ENCODE results near the gene SPRED2. TPM values are rescaled to one million over a fixed set of nuclear protein-coding genes. Genes with fewer than 3 reads are reported as not detected.

SPRED2 gene
- total RNA-seq, 1 experiment from 2014 or later = 10.4 TPM

DNA sequence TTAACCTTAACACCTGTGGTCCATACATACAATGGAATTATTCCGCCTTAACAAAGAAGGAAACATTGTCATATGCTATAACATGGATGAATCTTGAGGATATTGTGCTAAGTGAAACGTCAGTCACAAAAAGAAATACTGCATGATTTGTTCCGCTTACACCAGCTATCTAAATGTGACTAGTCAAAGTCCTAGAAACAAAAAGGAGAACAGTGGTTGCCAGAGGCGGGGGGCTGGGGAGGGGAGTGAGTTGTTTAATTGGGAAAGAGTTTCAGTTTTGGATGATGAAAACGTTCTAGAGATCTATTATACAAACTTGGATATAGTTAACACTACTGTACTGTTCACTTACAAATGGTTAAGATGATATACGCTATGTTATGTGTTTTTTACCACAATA lies 72.0 kb downstream of the SPRED2 start:
- no peak for DNase-seq (ENCODE audit: low read depth, low spot score)
- in situ Hi-C loops (cut with HindIII; ENCODE audit: low pct_unique_long_range_greater_than_20kb, low sequenced_read_pairs) = no loop called here

DNA sequence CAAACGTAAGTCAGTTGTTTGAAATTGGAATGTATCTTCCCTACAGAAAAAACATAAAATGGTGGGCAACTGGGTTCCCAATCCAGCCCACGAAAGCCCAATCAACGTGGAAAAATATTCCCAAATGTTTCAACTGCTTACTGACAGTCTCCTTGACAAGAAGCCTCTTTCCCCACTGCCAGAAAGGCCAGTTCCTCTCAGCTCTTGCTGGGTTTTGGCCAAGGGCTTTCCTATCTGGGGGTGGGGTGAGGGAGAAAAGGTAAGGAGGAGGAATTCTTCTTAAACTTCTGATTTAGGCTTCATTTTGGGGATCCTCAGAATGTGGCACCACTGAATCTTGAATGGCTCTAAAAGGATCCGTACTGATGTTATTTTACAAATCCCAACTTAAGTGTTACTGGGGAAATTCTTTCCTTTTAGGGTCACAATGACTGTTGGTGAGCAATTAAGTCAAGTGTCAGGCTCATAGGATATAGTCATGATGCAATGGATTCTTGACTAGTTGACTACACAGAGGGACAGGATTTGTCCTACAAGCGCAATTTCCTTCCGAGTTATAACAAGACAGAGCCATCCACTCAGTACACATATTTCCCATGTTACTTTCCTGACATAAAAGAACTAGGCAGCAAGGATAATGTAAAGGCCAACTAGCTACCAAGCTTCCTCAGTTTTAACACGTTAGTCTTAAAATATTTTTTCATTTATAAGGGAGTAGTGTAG lies 73.6 kb downstream of the SPRED2 start:
- no peak for DNase-seq (ENCODE audit: low read depth, low spot score)
- in situ Hi-C loops (cut with HindIII; ENCODE audit: low pct_unique_long_range_greater_than_20kb, low sequenced_read_pairs) = no loop called here

DNA sequence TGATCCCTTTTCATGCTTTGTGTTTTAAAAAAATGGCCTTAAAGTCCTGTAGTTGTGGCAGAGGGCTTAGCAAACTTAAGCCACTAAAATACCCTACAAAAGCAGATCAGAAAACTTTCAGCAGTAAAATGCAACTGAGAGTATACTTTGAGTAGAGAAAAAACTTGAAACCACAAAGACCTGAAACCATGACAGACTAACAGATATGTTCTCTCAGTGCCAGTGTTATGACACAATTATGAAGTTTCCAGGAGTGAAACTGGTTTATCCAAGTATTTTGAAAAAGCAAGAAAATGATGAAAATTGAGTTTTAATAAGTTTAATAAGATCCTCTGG lies 74.5 kb downstream of the SPRED2 start:
- in situ Hi-C loops (cut with HindIII; ENCODE audit: low pct_unique_long_range_greater_than_20kb, low sequenced_read_pairs) = no loop called here
- DNase-seq (ENCODE audit: low read depth, low spot score) = no peak

- in situ Hi-C loops (cut with HindIII; ENCODE audit: low pct_unique_long_range_greater_than_20kb, low sequenced_read_pairs) = no loop called here
- DNase-seq (ENCODE audit: low read depth, low spot score) = no peak
Measured at GRCh38 chr2:65357095-65357958, 75.1 kb downstream of the SPRED2 start.

- in situ Hi-C loops (cut with HindIII; ENCODE audit: low pct_unique_long_range_greater_than_20kb, low sequenced_read_pairs) = no loop called here
- no peak for DNase-seq (ENCODE audit: low read depth, low spot score)
Measured at GRCh38 chr2:65355186-65355831, 77.1 kb downstream of the SPRED2 start.

GRCh38 chr2:65354773-65355172 lies 77.6 kb downstream of the SPRED2 start:
- in situ Hi-C loops (cut with HindIII; ENCODE audit: low pct_unique_long_range_greater_than_20kb, low sequenced_read_pairs) = no loop called here
- no peak for DNase-seq (ENCODE audit: low read depth, low spot score)

- in situ Hi-C loops (cut with HindIII; ENCODE audit: low pct_unique_long_range_greater_than_20kb, low sequenced_read_pairs) = no loop called here
- no peak for DNase-seq (ENCODE audit: low read depth, low spot score)
Measured at GRCh38 chr2:65353927-65354326, 78.5 kb downstream of the SPRED2 start.

DNA sequence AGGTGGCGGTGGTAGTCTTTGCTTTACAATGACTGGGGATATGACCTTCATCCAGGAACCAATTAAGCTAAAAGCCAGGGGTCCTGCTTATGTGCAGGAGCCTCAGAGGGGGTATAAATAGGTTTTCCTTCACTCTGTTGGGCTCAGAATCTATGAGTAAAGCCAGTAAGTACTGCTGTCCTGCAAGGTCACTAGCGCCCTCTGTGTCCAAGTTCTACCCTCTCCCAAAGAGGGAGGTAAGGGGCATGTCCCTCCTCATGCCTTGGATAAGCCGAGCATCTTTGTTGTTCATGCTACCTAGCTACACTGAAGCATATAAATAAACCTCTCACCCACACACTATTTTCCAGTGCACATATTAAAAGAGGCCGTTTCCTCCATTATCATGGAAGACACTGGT lies 79.4 kb downstream of the SPRED2 start:
- peak; percentile 35 for DNase-seq (ENCODE audit: low read depth, low spot score)
- in situ Hi-C loops (cut with HindIII; ENCODE audit: low pct_unique_long_range_greater_than_20kb, low sequenced_read_pairs) = no loop called here

DNA sequence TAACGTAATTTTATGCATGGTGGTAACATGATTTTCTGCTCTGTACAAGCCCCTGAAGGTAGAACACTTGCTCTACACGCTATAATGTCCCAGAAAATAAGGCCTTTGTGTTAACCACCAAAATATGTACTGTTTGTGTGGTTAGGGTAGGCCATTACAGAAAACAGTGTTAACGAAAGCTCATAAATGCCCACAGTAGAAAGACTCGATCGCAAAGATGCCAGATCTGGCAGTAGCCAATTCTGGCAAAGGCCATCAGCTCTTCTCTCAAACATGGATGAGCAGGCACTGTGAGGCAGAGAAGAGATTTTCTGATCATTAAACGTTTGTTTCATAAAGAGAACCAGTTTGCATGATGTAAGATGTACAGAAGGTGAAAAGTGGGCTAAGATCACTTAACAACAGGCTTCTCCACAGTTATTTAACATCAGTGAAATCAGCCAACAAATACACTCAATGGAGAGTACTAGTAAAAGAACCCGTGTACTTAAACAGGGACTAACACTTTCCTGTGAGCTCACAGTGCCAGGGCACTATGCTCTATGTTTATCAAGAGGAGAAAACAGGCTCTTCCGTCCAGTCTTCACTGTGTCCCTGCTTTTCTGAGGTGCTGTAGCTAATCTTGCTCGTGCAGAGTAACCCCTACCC lies 80.3 kb downstream of the SPRED2 start:
- in situ Hi-C loops (cut with HindIII; ENCODE audit: low pct_unique_long_range_greater_than_20kb, low sequenced_read_pairs) = no loop called here
- DNase-seq (ENCODE audit: low read depth, low spot score) = no peak

- no peak for DNase-seq (ENCODE audit: low read depth, low spot score)
- in situ Hi-C loops (cut with HindIII; ENCODE audit: low pct_unique_long_range_greater_than_20kb, low sequenced_read_pairs) = no loop called here
Measured at GRCh38 chr2:65351234-65351947, 81.0 kb downstream of the SPRED2 start.

DNA sequence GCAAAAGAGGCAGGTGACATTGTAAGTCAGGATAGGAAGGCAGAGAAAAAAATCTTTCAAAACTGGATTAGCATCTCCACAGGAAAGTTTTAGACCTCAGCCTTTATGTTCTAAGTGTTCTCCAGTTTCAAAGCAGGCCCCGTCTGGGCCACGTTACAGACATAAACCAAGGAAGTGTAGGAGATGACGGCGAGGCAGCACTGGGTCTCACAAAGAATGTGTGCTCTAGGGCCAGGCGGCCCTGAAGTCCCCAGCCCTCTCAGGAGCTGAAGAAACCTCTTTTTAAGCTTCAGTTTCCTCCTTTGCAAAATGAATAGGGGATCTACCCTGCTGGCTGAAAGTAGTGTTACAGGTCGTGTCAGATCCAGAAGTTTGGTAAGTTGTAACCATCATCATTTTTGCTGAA lies 81.7 kb downstream of the SPRED2 start:
- peak; percentile 43 for DNase-seq (ENCODE audit: low read depth, low spot score)

GRCh38 chr2:65349863-65350262 lies 82.5 kb downstream of the SPRED2 start:
- no peak for DNase-seq (ENCODE audit: low read depth, low spot score)
- in situ Hi-C loops (cut with HindIII; ENCODE audit: low pct_unique_long_range_greater_than_20kb, low sequenced_read_pairs) = no loop called here

More for the DNA sequence above, 81.7 kb downstream of the SPRED2 start:
- in situ Hi-C loops (cut with HindIII; ENCODE audit: low pct_unique_long_range_greater_than_20kb, low sequenced_read_pairs) = no loop called here

DNA sequence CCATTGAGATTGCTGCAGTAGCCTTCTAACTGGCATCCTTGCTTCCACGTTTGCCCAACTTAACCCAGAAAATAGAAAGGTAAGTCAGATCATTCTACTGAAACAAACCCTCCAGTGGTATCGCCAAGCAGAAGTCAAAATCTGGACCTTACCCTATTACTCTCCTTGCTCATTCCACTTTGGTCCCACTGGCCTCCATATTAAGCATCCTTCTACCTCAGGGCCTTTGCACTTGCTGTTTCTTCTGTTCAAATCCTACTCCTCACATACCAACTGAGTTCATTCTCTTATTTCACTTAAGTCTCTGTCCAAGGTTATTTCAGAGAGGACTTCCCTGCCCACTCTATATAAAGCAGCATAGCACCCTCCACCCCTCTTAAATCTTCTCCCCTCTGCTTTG lies 84.5 kb downstream of the SPRED2 start:
- no peak for DNase-seq (ENCODE audit: low read depth, low spot score)
- in situ Hi-C loops (cut with HindIII; ENCODE audit: low pct_unique_long_range_greater_than_20kb, low sequenced_read_pairs) = no loop called here

GRCh38 chr2:65345631-65346030 lies 86.8 kb downstream of the SPRED2 start:
- DNase-seq (ENCODE audit: low read depth, low spot score) = no peak
- in situ Hi-C loops (cut with HindIII; ENCODE audit: low pct_unique_long_range_greater_than_20kb, low sequenced_read_pairs) = no loop called here

DNA sequence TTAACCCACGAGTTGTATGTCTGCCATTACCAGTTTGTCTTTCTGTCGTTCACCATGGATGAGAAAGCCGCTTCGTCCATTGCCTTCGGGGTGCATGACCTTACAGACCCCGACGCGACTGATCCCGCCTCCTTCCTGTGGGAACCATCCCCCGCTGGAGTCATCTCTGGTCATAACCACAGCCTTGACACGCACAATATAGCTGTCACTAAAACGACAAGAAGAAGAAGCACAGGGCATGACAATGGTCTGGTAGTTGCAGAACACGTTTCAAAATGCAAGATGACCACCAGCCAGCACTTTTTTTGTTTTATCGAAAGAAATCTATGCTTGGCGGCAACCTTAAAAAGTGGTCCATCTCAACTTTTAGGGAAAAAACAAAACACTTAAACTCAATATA lies 87.7 kb downstream of the SPRED2 start:
- no peak for DNase-seq (ENCODE audit: low read depth, low spot score)
- in situ Hi-C loops (cut with HindIII; ENCODE audit: low pct_unique_long_range_greater_than_20kb, low sequenced_read_pairs) = no loop called here

DNA sequence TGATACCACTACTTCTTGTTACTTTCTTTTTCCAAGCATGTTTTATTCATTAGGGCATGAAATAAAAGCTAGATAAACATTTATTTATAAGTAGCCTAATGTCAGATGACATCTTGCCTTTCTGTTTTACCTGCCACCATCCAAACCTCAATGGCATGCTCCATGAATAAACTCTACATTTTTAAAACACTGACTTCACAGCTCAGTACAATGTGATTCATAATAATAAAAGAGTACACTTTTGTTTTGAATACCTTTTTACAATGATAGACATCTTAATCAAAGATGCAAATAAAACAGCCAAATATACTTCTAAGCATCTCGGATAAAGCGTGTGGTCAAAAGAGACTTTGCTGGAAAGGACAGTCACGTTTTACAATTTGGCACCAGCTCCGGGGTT lies 88.2 kb downstream of the SPRED2 start:
- in situ Hi-C loops (cut with HindIII; ENCODE audit: low pct_unique_long_range_greater_than_20kb, low sequenced_read_pairs) = no loop called here
- no peak for DNase-seq (ENCODE audit: low read depth, low spot score)

DNA sequence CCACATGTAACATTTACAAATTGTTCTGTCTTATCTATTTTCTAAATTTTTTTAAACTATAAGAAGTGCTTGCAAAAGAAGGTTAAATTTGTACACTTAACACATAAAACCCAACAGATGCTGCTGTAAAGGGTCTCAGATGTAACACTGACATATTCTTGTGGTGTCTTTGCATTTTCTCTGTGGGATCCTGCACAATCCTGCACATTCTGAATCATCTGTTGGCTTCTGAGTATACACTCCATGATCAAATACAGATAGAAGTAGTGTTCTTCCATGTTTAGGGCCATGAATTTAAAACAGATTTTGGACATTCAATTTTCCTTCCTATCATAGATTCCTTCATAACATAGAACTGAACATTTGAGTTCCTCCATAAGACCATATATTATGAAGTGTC lies 89.0 kb downstream of the SPRED2 start:
- in situ Hi-C loops (cut with HindIII; ENCODE audit: low pct_unique_long_range_greater_than_20kb, low sequenced_read_pairs) = no loop called here
- no peak for DNase-seq (ENCODE audit: low read depth, low spot score)
